GM19238 (cell line): ENCODE data around the gene EMILIN1.

Experiments used
- DNase-seq: peaks from one replicate; pipeline ENCODE4 v3.0.0; 2011; ENCODE audit warnings: low spot score; ENCODE audit not compliant: insufficient read length

The EMILIN1 gene

DNA sequence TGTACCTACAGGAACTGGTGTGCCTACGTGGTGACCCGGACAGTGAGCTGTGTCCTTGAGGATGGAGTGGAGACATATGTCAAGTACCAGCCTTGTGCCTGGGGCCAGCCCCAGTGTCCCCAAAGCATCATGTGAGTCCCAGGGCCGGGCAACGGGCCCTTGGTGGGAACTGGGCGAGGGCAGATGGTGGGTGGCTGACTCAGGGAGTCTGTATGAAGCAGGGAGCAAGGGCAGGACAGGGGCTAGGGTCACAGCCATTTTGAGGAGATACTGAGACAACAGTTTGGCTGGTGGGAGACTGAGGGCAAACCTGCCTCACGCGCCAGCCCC lies 1.7 kb downstream of the EMILIN1 start:
- no peak for DNase-seq

DNA sequence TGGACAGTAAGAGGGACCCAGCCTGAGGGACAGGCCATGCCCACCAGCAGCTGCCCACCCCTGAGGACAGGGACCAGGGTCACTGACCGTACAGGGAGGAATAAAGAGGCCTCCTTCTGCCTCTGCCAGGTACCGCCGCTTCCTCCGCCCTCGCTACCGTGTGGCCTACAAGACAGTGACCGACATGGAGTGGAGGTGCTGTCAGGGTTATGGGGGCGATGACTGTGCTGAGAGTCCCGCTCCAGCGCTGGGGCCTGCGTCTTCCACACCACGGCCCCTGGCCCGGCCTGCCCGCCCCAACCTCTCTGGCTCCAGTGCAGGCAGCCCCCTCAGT lies 2.2 kb downstream of the EMILIN1 start:
- no peak for DNase-seq

DNA sequence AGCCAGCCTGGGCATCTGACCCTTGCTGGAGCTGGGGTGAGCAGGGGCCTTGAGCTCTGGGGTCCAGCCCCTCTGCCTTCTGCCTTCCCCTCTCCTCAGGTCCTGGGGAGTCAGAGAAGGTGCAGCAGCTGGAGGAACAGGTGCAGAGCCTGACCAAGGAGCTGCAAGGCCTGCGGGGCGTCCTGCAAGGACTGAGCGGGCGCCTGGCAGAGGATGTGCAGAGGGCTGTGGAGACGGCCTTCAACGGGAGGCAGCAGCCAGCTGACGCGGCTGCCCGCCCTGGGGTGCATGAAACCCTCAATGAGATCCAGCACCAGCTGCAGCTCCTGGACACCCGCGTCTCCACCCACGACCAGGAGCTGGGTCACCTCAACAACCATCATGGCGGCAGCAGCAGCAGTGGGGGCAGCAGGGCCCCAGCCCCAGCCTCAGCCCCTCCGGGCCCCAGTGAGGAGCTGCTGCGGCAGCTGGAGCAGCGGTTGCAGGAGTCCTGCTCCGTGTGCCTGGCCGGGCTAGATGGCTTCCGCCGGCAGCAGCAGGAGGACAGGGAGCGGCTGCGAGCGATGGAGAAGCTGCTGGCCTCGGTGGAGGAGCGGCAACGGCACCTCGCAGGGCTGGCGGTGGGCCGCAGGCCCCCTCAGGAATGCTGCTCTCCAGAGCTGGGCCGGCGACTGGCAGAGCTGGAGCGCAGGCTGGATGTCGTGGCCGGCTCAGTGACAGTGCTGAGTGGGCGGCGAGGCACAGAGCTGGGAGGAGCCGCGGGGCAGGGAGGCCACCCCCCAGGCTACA lies 3.8 kb downstream of the EMILIN1 start:
- no peak for DNase-seq

DNA sequence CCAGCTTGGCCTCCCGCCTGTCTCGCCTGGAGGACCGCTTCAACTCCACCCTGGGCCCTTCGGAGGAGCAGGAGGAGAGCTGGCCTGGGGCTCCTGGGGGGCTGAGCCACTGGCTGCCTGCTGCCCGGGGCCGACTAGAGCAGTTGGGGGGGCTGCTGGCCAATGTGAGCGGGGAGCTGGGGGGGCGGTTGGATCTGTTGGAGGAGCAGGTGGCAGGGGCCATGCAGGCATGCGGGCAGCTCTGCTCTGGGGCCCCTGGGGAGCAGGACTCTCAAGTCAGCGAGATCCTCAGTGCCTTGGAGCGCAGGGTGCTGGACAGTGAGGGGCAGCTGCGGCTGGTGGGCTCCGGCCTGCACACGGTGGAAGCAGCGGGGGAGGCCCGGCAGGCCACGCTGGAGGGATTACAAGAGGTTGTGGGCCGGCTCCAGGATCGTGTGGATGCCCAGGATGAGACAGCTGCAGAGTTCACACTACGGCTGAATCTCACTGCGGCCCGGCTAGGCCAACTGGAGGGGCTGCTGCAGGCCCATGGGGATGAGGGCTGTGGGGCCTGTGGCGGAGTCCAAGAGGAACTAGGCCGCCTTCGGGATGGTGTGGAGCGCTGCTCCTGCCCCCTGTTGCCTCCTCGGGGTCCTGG lies 4.5 kb downstream of the EMILIN1 start:
- no peak for DNase-seq

DNA sequence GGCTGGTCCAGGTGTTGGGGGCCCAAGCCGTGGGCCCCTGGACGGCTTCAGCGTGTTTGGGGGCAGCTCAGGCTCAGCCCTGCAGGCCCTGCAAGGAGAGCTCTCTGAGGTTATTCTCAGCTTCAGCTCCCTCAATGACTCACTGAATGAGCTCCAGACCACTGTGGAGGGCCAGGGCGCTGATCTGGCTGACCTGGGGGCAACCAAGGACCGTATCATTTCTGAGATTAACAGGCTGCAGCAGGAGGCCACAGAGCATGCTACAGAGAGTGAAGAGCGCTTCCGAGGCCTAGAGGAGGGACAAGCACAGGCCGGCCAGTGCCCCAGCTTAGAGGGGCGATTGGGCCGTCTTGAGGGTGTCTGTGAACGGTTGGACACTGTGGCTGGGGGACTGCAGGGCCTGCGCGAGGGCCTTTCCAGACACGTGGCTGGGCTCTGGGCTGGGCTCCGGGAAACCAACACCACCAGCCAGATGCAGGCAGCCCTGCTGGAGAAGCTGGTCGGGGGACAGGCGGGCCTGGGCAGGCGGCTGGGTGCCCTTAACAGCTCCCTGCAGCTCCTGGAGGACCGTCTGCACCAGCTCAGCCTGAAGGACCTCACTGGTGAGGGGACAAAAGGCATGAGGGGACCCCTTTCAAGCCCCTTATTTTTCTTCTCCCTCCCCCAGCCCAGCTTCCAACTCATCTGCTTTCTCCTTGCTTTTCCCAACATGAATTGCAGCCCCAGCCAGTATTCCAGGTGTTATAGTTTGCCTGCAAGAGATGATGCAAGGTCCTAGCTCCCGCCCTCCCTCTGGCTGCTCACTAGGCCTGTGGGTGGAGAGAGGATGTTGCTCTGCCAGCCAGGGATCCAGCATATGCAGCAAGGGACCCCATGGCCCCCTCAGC lies 5.2 kb downstream of the EMILIN1 start:
- no peak for DNase-seq

DNA sequence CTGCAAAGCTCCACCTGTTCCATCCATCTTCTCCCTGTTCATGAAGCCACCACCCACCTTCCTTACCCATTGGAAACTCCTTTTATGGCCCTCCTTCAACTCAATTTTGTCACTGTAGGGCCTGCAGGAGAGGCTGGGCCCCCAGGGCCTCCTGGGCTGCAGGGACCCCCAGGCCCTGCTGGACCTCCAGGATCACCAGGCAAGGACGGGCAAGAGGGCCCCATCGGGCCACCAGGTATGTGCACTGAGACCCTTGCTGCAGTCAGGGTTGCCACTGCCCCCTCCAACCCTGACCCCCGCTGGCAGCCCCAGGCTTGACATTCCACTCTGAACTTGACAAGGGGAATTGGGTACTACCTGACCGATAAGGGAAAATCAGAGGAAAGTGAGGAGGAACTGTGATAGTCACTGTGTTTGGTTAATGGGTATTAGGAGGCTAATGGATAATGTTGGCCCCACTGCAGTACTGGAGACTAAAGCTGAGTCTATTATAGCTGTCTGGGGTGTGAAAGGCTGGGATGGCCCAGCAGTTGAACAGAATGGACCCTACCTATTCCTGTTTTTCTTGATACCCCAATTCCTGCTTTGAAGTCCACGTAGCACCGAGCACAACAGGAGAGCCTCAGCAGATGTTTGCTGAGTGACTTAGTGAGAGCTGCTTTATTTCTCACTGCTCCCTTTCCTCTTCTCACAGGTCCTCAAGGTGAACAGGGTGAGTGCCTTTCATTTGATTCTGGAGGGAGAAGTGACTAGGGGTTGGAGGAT lies 6.1 kb downstream of the EMILIN1 start:
- DNase-seq: no peak

DNA sequence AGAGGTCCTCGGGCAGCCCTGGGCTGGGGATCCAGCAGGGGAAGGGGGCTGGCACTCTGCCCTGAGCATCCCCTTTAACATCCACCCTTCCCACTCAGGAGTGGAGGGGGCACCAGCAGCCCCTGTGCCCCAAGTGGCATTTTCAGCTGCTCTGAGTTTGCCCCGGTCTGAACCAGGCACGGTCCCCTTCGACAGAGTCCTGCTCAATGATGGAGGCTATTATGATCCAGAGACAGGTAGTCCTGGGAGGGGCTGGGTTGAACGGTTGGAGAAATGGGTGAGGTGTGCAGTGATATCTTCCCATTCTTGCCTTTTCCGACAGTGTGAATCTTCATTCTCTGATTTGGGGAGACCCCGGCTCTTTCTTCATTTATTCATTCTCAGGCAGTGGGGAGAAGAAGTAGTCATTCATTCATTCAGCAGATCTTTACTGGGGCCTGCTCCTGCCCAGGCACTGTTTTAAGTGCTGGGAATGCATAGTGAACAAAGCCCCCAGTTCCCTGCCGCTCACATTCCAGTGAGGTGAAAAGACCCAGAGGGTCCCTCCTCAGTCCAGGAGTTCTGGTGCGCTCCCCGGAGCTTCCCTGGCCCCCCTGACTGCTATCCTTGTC lies 6.8 kb downstream of the EMILIN1 start:
- DNase-seq: no peak

DNA sequence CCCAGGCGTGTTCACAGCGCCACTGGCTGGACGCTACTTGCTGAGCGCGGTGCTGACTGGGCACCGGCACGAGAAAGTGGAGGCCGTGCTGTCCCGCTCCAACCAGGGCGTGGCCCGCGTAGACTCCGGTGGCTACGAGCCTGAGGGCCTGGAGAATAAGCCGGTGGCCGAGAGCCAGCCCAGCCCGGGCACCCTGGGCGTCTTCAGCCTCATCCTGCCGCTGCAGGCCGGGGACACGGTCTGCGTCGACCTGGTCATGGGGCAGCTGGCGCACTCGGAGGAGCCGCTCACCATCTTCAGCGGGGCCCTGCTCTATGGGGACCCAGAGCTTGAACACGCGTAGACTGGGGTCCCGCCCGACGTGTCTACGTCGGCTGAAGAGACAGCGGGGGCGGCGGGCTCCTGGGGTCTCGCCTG lies 7.3 kb downstream of the EMILIN1 start:
- peak; percentile 29 for DNase-seq

DNA sequence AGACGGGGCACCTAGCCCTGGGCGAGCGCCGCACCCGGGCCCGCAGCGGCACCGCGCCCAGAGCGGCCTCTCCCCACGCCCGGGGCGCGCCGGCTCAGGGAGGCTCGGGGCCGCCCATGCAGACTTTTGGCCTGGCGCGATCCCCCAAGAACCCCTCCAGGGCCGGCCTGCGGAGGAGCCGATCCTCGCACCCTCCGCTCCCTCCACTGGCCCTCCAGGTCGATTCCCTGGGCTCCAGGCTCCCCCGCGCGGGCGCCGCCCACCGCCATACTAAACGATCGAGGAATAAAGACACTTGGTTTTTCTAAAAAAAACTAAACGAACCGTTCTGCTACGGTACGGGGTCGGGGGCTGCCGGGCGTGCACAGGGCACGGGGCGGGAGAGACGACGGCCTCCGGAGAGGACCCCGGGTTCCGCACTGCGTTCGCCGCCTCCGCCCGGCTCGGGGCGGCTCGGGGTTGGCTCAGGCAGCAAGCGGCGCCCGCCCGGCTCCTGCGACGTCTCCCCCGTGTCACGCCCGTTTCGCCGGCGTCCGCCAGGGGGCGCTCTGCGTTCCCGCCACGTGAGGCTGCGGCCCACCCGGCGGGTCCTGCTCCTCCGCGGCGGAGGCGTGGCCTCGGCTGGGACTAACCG lies 7.8 kb downstream of the EMILIN1 start:
- DNase-seq: peak; percentile 98

DNA sequence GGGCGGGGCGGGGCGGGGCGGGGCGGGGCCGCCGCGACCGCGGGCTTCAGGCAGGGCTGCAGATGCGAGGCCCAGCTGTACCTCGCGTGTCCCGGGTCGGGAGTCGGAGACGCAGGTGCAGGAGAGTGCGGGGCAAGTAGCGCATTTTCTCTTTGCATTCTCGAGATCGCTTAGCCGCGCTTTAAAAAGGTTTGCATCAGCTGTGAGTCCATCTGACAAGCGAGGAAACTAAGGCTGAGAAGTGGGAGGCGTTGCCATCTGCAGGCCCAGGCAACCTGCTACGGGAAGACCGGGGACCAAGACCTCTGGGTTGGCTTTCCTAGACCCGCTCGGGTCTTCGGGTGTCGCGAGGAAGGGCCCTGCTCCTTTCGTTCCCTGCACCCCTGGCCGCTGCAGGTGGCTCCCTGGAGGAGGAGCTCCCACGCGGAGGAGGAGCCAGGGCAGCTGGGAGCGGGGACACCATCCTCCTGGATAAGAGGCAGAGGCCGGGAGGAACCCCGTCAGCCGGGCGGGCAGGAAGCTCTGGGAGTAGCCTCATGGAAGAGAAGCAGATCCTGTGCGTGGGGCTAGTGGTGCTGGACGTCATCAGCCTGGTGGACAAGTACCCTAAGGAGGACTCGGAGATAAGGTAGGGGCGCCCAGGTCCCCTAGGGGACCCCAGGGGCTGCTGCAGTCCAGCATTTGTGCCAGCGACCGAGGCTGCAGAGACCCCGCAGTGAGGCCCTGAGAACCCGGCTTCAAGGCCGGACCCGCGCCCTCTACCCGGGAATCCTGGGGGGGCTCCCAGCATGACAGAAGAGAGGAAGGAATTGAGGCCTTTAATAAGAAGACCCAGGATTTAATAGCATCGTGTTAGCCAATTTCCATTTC lies 8.5 kb downstream of the EMILIN1 start, which contains the start of gene KHK:
KHK (plus strand) TSS at position 49 of the 870 bp plus-strand sequence; CDS start at position 537, 488 bp downstream.
- DNase-seq: peak; percentile 44

DNA sequence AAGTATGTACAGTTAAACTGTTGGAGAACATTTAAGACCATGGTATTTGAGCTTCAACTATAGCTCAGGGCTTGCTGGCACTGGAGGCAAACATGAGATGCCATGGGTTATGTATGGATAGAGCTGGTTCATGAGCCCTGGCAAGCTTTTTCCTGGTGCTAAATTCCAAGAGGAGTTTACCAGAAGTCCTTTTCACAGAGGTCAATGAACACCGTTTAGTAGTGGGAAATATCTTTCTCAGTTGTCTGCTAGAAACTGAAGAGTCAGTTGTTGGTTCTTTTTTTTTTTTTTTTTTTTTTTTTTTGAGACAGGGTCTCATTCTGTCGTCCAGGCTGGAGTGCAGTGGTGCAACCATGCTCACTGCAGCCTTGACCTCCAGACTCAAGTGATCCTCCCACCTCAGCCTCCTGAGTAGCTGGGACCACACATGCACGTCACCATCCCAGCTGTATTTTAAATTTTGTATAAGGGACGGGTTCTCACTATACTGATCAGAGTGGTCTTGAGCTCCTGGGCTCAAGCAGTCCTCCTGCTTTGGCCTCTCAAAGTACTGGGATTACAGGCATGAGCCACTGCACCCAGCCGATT lies 9.5 kb downstream of the EMILIN1 start:
- DNase-seq: no peak

DNA sequence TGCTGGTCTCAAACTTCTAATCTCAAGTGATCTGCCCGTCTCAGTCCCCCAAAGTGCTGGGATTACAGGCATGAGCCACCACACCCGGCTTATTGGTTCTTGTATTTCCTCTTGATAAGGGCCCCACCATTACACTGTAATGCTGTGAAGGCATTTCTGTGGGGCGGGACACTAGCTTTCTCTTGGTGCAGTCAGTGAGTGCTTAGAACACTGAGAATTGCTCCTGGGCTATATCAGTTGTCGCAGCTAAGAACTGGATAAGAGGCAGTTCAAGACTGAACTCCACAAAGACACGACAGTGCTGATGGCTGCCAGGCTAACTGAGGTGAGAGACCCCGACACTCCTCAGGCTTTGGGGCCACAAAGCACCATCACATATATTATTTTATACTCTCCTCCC lies 10.2 kb downstream of the EMILIN1 start:
- DNase-seq: no peak

DNA sequence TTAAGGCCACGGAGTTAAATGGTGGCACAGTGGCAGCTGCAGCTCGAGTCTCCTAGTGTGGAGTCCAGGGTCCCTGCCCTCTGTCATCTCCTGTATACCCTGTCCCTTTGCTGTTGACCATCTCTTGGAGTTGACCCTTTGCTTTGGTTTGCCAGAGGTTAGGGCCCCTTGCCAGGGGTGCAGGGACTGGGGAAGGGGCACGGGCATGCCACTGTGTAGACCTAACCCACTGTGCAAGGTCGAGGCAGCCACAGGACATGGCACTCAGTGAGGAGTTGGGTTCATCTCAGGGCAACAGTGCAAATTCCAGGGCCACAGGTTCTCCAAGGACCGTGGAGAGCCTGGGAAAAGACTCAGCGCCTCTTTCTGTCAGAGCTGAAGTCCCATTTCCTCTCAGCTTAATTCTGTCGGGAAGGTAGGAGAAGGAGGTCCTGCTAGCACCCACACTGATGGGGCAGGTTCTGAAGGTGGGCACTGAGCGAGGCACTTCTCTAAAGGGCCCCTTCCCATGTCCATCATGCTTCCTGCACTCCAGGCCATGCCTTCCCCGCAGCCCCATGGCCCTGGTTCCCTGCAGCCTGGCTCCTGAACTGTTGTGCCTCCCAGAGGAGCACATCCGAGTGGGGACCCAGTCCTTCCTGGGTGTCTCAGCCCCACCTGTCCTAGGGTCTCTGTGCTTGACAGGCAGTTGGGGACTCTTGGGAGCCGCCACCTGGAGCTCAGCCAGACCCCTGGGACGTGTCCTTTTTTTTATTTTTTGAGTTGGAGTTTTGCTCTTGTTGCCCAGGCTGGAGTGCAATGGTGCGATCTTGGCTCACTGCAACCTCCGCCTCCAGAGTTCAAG lies 10.9 kb downstream of the EMILIN1 start:
- DNase-seq: no peak

DNA sequence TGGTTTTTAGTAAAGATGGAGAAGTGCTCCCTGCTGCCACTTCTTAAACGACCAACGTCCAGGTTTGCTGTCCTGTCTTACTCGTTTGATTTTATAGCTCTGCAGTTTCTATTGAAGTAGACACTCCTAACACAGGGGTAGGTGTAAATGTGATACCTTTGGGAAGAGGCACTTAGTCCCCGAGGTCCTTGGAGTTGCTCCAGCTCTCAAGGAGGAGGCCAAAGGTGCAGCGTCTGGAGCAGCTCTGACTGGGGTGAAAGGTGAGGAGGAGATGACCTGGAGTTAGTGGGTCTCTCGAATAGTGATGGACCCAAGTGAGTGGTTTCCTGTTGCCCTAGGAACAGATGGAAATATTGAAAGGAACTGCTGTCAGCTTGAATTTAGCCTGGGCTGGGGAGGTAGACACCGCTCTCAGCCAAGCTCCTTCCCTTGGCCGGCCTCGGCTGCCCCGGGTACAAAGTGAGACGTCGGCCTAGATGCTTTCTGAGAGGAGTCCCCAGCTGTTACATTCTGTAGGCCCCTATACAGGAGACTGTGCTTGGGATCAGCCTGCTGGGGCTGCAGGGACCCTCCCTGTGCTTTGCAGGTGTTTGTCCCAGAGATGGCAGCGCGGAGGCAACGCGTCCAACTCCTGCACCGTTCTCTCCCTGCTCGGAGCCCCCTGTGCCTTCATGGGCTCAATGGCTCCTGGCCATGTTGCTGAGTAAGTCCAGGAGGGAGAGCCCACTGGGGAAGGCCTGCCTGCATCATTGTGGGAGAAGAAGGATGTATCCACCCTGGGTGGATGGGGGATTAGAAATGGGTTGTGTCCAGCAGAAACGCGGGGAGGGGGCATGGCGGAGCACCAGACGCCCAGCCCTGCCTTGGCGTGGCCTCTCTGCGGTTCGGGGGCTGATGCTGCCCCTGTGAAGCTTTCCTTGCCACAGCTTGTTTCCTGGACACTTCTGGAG lies 13.6 kb downstream of the EMILIN1 start:
- DNase-seq: no peak

DNA sequence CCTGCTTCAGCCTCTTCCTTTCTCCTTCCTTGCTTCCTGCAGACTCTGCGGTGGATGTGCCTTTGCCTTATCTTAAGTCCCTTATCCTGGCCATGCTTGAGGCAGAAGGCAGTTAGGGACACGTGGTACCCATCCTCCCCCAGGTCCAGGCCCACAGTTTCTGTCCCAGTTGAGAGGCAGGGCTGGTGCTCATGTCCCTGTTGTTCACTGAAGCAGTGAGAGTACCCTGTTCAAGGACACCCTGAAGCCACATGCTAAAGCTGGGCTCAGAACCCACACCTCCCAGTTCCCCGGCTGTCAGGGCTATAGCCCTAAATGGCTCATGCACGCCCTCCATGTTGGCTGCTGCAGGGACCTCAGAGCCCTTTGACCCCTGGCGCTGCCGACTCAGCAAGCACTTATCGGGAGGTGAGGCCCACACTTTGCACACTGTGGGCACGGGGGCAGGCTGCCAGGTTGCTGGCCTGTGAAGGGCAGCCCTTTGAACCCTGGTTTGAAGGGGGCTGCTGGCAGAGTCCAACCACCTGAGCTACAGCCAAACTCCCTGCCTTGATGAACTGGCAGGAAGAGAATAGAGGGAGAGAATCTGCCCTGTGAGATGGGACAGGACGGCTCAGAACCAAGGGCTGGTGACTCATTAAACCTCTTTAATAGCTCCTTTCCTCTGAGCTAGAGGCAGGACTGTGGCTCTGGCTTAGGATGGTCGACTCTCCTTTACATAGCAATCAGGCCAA lies 14.4 kb downstream of the EMILIN1 start:
- no peak for DNase-seq
